GM18520 (cell line): ENCODE results near the gene CDH26.

Experiments
- ATAC-seq: cut with Tn5 transposase; IDR thresholded peaks from one replicate; pipeline ENCODE4 v1.9.1; 2021; ENCODE audit not compliant: unreplicated experiment

Gene CDH26

DNA sequence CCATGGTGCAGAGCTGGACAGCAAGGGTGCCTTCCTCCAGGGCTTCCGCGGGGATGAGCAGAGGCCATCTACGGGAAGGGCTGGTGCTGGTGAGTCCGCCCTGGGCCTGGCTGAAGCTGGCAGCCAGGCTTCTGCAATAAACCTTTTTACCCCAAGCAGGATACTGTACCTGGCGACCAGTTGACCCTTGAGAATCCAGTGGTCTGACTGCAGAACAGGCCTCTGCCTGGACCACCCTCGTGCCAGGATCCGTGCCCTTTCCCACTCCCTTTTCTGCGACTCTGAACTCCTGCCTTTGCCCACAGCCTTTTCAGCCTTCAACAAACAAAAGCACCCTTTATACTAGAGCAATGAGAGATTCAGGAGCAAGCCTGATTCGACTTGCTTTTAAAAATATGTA lies 18.9 kb downstream of the CDH26 start:
- ATAC-seq, result no peak

DNA sequence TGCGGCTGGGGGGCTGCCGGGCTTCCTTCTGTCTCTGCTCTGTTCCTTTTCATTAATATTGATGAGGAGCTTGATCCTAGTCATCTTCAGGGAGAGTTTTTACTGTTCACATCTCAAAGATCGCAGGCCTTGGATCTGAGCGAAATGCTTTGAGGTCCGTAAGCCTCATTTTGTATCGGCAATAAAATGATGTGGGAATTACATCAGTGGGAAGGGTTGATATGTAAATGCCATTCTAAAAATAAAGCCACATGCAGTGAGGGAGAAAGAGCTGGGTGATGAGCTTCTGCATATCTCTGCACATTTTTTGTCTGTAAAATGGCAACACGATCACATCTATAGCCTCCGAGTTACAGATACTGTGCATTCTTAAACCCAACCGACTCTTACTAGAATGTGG lies 24.9 kb downstream of the CDH26 start:
- no peak for ATAC-seq

DNA sequence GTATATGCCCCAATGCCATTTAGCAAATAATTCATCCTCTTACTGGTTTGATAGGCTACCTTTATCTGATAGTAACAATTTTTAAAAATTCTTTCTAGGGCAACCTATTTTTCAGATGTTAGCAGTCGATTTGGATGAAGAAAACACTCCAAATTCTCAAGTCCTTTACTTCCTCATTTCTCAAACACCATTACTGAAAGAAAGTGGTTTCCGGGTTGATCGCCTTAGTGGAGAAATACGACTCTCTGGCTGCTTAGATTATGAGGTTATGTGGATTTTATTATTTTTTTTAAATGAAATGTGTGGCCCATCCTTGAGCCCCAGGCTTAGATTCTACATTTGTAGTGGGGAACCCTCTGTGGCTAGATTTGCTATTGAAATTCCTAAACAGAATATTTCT lies 26.3 kb downstream of the CDH26 start:
- ATAC-seq, result no peak

DNA sequence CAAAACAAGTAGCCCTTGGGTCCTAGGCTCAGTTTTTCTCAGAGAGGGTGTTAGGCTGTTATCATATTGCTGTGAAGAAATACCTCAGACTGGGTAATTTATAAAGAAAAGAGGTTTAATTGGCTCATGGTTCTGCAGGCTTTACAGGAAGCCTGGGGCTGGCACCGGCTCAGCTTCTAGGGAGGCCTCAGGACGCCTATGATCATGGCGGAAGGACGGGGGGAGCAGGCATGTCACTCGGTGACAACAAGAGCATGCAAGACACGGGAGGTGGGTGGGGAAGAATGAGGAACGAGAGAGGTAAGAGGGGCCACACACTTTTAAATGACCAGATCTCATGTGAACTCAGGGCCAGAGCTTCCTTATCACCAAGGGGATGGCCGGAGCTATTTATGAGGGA lies 26.9 kb downstream of the CDH26 start:
- ATAC-seq, result no peak

DNA sequence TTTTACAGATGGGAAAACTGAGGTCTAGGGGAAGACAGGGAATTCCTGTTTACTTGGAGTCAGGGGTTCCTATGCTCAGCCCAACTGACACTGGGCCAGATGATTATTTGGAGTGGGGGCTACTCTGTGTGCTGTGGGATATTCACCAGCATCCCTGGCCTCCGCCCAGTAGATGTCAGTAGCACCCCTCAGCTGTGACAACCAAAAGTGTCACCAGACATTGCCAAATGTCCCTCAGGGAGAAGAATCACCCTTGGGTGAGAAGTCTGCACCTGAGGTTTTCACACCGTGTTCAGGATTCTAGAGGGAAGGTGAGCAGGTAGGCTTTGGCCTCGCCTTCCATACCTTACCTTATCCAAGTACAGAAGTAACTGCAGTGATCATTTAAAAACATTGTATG lies 27.6 kb downstream of the CDH26 start:
- no peak for ATAC-seq

DNA sequence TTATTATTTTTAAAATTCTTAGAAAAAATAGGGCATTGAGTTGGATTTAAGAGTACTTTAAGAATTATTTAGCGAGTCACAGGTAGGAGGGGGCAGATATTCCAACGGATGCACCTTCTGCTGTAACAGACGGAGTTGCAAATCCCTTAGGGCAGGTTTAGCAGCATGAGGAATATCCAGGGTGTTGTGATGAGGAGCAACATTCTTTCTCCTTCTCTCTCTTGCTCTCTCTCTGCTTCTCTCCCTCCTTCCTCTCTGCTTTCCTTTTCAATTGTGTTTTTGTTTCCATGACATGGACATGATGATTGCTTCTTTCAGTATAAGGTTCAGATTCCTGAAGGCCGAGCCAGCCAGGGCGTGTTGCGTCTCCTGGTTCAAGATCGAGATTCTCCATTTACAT lies 28.9 kb downstream of the CDH26 start:
- ATAC-seq, result no peak

DNA sequence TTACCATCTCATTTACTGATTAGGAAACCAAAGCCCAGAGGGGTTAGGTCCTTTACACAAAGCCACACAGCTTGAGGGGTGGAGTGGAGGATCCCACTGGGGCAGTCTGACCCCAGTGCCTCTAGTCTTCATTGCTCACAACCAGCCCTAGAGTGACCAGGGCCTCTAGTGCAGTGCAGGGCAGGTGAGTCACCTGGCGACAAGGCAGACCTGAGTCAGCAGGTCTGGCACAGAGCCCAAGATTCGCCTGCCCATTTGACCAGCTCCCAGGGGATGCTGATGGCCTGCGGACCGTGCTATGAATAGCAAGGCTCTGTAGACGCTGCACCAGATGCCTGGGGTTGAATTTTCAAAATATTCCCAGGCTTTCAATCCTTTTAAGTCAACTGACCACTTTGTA lies 29.9 kb downstream of the CDH26 start:
- no peak for ATAC-seq

DNA sequence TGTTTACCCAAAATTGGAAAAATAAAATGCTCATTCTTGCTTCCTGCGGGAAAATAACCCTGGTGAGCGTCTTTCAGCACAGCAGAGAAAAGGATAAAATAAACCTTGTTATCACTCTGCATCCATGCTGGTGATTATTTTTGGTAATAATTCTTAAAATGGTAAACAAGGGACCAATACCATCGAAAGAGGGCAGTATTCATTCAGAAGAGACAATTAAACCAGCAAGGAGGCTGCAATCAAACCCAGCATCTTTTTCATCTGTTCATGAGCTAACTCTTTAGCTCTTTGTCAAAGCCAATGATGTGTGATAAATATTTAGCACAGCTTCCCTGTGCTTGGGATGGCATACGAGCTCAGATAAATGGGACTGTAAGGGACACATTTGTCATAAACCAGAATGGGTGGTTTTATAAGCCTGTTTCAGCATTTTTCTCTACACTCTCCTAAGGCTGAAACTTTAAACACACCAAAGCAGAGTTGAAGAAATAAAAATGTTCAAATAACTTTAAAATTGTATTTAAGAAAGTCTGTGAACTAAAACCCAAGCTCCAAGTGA lies 34.4 kb downstream of the CDH26 start:
- no peak for ATAC-seq

DNA sequence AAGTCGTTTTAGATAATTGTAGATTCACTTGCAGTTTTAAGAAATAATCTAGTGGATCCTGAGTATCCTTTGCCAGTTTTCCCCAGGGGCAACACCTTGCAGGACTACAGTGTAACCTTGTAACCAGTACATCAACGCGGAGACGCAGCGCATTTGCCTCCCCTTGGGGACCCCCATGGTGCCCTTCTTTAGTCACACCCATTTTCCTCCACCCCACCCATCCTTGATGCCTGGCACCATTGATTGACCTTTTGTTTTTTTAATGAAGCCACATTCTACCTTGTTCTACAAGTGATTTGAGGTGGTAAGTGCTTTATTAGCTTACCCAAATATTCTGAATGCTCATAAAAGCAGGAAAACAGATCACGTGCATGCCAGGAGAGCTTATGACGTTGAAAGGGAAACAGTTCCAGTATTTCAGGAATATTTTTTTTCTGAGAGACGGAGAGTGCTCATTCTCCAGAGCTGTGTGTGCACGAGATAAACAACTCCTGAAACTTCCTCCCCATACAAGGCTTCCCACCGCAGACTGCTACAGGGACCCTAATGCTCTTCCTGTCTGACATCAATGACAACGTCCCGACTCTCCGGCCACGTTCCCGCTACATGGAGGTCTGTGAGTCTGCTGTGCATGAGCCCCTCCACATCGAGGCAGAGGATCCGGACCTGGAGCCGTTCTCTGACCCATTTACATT lies 35.7 kb downstream of the CDH26 start:
- ATAC-seq, result no peak

DNA sequence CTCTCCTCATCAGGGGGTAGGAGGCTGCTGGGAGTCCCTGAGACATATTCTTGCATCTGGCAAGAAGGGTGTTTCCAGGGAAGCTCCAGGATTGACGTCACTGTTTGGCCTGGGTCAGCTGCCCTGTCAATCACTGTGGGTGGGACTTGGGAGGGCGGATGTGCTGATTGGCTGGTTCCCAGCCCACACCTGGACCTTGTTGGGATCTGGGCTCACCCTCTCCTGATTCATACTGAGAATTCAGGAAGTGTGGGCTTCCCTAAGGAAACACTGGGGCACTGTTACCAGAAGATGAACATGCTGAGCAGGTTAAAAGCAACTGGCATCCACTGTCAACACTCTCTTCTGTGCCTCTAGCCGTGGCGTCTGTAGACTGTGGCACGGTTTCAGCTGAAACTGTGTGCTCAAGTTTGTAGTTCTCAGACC lies 36.5 kb downstream of the CDH26 start:
- ATAC-seq, result no peak

DNA sequence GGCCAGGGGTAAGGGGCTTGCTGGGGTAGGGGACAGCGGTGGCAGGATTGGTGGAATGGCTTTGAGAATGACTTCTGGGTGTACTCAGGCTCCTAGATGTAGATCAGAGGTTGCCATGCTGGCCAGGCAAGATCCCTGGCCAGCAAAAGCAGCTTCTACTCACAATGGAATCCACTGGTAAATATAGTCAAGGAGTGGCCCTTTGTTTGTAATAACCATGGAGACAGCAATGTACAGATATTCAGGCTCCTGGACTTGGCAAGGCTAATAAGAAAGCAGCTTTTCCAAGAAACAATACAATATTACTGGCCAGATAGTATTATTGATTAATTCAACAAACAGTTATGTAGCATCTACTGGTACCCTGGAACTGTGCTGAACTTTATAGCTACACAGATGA lies 37.9 kb downstream of the CDH26 start:
- ATAC-seq, result no peak

DNA sequence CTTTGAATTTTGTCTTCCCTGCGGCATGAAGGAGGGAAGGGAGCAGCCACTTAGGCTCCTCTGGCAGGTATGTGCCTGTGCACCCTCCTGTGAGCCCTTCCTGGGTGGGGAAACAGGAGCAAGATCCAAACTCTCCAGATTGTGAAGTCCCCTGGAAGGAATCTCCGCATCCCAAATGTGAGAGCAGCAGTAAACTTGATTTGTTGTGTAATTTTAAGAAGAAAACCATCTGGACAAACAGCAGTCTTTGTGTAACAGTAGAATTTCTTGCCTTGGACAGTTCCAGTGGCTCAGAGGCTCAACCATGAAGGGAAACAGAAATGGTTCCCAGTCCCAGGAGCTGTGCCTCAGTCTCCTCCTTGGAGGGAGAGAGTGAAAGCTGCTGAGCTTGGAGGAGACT lies 39.7 kb downstream of the CDH26 start:
- ATAC-seq, result no peak

DNA sequence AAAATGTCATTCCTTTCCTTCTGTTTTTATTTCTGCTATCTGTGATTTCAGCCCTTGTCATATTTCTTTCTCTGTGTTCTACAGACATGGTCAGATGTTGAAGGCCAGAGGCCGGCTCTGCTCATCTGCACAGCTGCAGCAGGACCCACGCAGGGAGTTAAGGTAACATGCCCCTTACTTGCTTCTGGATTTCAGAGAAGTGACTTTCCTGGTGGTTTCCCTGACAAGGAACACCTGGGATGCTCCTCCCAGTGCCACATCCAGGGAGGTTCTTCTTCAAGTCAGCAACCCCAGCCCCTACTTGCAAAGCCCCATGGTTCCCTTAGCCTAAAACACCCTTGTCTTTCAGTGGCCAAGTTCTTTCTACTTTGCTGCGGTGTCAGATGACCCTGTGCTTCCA lies 41.3 kb downstream of the CDH26 start:
- no peak for ATAC-seq

DNA sequence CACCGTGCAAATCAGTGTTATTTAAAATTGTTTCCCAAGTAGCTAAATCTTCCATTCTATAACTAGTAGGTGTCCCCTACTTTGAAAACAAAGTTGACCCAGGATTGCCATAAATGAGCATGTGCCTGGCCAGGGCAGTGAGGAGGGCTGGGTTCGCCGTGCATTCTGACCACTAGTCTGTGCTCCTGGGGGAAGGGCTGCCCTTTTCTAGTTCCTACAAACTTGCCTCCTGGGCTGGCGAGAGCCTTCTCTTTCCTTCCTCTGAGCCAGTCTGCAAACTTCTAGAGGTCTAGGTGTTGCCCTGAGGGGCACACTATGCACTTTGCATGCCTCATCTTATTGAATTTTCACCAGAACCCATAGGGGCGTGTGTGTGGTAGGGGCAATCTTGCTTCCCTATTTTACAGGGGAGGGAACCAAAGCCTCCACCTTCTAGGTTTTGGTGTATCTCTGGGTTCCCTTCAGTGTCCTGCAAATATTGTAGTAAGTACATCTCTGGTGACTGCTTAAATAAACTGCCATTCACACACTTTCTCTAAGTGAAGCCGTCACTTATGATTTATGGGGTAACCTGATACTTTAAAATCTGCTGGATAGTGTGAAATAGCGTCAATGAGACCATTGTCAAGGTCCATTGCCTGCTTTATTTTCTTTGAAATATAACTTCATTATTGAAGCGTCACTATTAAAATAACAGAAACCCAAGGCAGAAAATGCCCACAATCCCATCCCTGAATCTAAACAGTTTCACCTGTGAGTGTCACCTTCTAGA lies 42.2 kb downstream of the CDH26 start:
- ATAC-seq, result no peak

DNA sequence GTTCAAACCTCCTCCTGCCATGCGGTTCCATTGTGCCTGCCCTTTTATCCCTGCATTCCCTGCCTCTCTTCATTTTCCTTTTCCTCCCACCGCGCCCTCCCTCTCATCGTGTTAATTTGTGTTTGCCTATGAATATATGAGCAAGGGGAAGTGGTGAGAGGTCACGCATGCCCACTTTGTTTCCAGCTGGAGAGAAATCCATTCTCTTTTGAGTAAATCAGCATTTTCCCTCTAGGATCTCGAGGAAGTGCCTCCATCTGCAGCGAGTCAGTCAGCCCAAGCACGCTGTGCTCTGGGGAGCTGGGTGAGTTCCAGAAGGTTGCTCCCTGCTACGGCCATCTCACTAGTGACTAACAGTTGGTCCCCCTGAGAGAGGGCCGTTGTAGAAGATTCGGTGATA lies 42.9 kb downstream of the CDH26 start:
- ATAC-seq, result no peak

DNA sequence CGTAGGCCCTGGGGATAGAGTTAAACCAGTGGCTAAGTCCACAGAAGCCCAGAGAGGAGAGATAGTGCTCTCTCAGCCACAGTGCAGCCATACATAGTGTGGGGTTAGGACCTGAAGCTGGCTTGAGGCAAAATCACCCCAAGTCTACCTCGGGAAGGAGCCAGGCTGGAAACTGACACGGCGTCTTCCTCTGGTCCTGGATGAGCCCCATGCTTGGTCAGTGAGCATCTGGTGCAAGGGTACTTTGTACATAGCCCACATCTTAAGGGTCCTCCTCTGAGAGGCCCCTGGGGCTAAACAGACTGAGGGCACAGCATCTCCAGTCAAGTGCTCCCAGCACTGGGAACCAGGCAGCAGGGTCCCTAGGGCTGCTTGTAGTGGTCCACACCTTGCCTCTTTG lies 45.6 kb downstream of the CDH26 start:
- no peak for ATAC-seq

DNA sequence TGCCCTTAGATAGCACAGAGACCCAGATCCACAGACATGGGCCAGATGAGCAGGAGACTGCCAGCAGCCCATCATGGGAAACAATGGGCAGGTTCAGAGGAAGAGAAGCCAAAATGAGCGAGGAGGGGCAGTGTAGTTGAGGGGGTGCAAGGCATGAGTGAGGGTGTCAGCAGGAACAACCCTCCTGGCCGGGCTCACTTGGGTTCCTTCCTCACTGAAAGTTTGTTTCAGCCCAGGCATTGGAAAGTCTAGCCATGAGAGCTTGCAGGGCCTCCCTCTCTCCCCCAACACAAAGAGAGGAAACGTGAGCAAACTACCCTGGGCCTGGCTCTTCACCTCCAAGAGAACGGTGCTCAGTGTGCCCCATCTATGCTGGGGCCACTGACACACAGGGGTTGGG lies 48.0 kb downstream of the CDH26 start:
- no peak for ATAC-seq

DNA sequence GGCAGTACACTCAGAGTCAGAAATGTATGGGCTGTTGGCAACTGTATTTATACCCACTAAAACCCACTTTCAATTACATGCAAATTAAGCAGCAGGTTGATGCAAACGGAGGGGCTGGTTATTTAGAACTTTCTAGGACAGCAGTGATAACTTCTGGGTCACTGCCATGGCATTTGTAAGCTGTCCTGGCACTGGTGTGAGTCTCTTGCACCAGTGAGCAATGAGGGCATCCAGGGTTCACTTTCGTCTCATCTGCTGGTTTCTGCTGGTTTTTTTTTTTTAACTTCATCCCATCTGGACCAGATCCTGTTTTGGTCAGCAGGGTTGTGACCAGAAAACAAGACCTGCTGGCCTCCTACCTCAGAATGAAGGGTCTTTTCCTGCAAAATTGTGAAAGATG lies 49.2 kb downstream of the CDH26 start:
- ATAC-seq, result no peak

DNA sequence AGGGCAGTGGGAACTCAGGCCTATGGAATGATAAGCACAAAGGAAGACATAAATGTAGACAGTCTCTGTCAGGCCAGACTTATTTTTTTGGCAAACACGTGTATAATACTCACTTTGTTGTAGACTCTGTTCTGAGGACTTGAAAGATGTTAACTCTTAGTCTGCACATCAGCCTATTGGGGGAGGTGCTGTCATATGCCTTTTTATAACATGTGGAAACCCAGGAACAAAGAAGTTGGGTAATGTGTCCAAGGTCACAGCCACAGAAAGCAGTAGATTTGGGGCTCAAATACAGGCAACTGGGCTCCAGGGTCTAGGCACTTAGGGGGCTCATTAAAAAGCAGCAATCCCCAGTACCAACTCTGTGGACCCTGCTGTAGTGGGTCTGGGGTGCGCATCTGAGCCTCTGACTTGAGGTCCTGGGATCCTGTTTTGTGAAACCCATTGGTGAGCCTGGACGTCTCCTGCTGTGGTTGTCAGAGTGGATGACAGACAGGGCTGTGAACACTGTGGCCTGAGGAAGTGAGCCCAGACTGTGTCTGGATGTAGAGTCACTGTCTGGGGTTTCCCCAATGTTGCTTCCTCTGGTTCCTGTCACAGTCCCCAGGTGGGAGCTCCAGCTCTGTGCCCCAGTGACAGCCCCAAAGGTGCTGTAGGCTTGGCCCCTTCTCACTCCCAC lies 50.0 kb downstream of the CDH26 start:
- ATAC-seq, result no peak

DNA sequence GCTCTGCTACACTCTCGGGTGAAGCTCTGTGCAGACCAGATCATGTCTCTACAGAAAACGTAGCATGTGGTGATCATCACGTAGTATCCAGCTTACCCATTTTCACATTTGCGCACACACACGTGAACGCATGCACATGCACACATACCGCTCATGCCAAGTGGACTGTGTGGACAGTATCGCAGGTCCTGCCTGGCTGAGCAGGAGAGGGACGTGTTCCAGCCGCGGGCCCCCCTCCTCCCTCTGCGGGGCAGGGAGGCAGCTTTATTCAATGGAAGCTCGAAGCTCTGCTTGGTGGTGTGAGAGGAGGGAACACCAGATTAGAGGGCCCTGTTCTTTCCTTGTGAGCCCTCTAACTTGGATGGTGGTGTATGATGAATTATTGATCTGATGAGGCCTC lies 51.1 kb downstream of the CDH26 start:
- no peak for ATAC-seq

DNA sequence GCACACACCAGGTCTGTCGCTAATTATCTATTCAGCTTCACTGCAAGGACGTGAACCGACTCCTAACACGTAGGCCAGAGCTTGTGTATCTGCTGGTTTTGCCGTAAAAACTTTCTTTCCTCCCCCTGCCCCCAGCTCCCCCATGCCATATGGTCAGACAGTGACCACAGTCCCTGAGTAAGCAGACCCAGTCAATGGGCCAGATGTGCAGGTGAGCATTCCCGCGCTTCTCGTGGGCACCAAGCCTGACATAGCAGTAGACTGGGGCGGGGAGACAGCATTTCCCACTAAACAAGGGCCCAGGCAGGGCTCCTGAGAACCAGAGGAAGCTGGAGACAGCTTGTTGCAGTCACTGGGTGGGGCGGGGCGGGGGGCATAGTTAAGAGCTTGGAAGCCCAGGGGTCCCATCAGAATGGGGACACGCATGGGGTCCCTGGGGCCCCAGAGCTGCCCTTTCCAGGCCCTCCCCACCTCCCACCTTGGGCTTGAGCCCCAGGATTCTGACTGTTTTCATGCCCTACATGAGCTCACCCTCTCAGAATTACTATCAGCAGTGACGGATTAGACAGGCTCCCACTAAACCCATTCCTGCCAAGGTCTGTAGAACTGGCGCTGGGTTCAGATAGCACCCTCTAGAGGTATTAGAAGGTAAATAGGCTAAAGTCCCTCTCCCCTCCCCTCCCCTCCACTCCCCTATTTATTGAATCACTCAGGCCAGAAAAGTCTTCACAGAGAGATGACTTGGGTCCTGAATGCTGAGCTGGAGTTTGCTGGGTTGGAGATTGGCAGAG lies 51.8 kb downstream of the CDH26 start:
- no peak for ATAC-seq
